HFFc6 (cell line): Measurements from ENCODE around the gene ZNF74. TPM values are rescaled to one million over a fixed set of nuclear protein-coding genes. Genes with fewer than 3 reads are reported as not detected.
"Not testable (repeated sequence)": the region's sequence is repeated elsewhere in the genome, so short reads cannot be mapped to it uniquely, and the experiment has no call there.

Experiments used
- DNase-seq: peaks from one replicate; pipeline ENCODE4 v3.0.0-alpha.2; 2018
- H3K27ac Mint-ChIP-seq: 2 replicates; pipeline ENCODE4 v1.8.0; 2020; ENCODE audit warnings: mild to moderate bottlenecking, mixed read lengths
- H3K27me3 Mint-ChIP-seq: 2 replicates; pipeline ENCODE4 v1.8.0; 2021; ENCODE audit warnings: mild to moderate bottlenecking, moderate library complexity, mixed read lengths; ENCODE audit not compliant: insufficient read depth
- H3K36me3 Mint-ChIP-seq: 2 replicates; pipeline ENCODE4 v1.8.0; 2021; ENCODE audit warnings: low read depth, mixed read lengths
- H3K4me1 Mint-ChIP-seq: 2 replicates; pipeline ENCODE4 v1.8.0; 2020; ENCODE audit warnings: low read depth, mixed read lengths
- H3K4me3 Mint-ChIP-seq: 2 replicates; pipeline ENCODE4 v1.8.0; 2020; ENCODE audit warnings: mild to moderate bottlenecking, moderate library complexity, mixed read lengths
- H3K9me3 Mint-ChIP-seq: 2 replicates; pipeline ENCODE4 v1.8.0; 2020; ENCODE audit warnings: mild to moderate bottlenecking, mixed read lengths
- CTCF ChIP-seq: fragments of 200-600 bp; sonication (generic); IDR thresholded peaks from 2 replicates; pipeline ENCODE4 v1.5.0; 2021; ENCODE audit warnings: antibody characterized with exemption, mild to moderate bottlenecking
- total RNA-seq, 6 experiments: library from RNA; stranded (reverse); fragmentation: NEBNext Ultra II Directional; extraction: Animal tissue kit (Norgen Biotek cat#: 25700); gene quantifications; 2 replicates in 1 of 6; 3 replicates in 5 of 6; pipeline ENCODE4 v1.2.3, GENCODE V29; 2021

Gene ZNF74
- total RNA-seq, 6 experiments from 2014 or later = 5.1 to 8.1 (median 6.2) TPM

GRCh38 chr22:20414059-20414440 lies 20.1 kb downstream of the ZNF74 start:
- Mint-ChIP-seq H3K4me3 (no peak overlapping the region), H3K4me1 (peaks cover 6% of the 10 kb centered on the region; the same call in 1 of the 2 replicates), H3K27ac (no peak overlapping the region), H3K9me3 (no peaks in the 10 kb centered on the region), H3K27me3 (no peaks in the 10 kb centered on the region; the same call in none of the 2 replicates), H3K36me3 (no peaks in the 10 kb centered on the region)
- no peak for DNase-seq
- TF ChIP-seq CTCF = no peak

- no peak overlapping the region for H3K27ac Mint-ChIP-seq
- H3K9me3 Mint-ChIP-seq = no peaks in the 10 kb centered on the region
- H3K4me1 Mint-ChIP-seq = peaks cover 6% of the 10 kb centered on the region; the same call in 1 of the 2 replicates
These were observed 20.5 kb downstream of the ZNF74 start for GRCh38 chr22:20414450-20414849.

GRCh38 chr22:20415241-20415640 lies 21.3 kb downstream of the ZNF74 start:
- H3K9me3 Mint-ChIP-seq, H3K36me3 Mint-ChIP-seq, H3K4me1 Mint-ChIP-seq, DNase-seq, H3K27ac Mint-ChIP-seq, H3K27me3 Mint-ChIP-seq, H3K4me3 Mint-ChIP-seq: not testable (repeated sequence)

More at GRCh38 chr22:20414450-20414849, 20.5 kb downstream of the ZNF74 start:
- H3K27me3 Mint-ChIP-seq = no peaks in the 10 kb centered on the region; the same call in none of the 2 replicates
- DNase-seq = no peak
- no peak for TF ChIP-seq CTCF
- H3K4me3 Mint-ChIP-seq = no peak overlapping the region
- no peaks in the 10 kb centered on the region for H3K36me3 Mint-ChIP-seq

- H3K36me3 Mint-ChIP-seq, H3K27ac Mint-ChIP-seq, H3K4me3 Mint-ChIP-seq, H3K27me3 Mint-ChIP-seq, H3K4me1 Mint-ChIP-seq, H3K9me3 Mint-ChIP-seq, DNase-seq: not testable (repeated sequence)
These were observed 21.7 kb downstream of the ZNF74 start for GRCh38 chr22:20415699-20416098.

- TF ChIP-seq CTCF = peak; percentile 96
- Mint-ChIP-seq H3K27ac (peak overlapping the region; percentile 65), H3K27me3 (no peaks in the 10 kb centered on the region; the same call in none of the 2 replicates), H3K4me1 (peaks cover 2% of the 10 kb centered on the region; the same call in 1 of the 2 replicates), H3K36me3 (no peaks in the 10 kb centered on the region), H3K4me3 (peak overlapping the region; percentile 80), H3K9me3 (no peaks in the 10 kb centered on the region)
- peak; percentile 81 for DNase-seq
These were observed 24.3 kb downstream of the ZNF74 start for GRCh38 chr22:20418211-20418788.

- DNase-seq = no peak
- Mint-ChIP-seq H3K4me3 (no peak overlapping the region), H3K9me3 (no peaks in the 10 kb centered on the region), H3K27me3 (peaks cover 2% of the 10 kb centered on the region), H3K27ac (no peak overlapping the region), H3K4me1 (peaks cover 8% of the 10 kb centered on the region; the same call in 1 of the 2 replicates), H3K36me3 (no peaks in the 10 kb centered on the region)
- no peak for TF ChIP-seq CTCF
These were observed 25.7 kb downstream of the ZNF74 start for GRCh38 chr22:20419664-20419951.
